Tibial nerve (tissue), 4 donors: ENCODE data around the gene AZIN2.

Source experiments
- CTCF ChIP-seq, 5 experiments: fragments of 200-600 bp in 3 of 5; fragments of 450-650 bp in 2 of 5; sonication (generic) in 3 of 5; IDR thresholded peaks; one replicate each; pipeline ENCODE4 v1.5.1; 2016 to 2019; ENCODE audit warnings: antibody characterized with exemption in 5 of 5, mild to moderate bottlenecking in 3 of 5, moderate library complexity in 2 of 5
- EP300 ChIP-seq, 2 donors: sonication (generic); formaldehyde crosslinking; IDR thresholded peaks; one replicate each; pipeline ENCODE4 v1.6.1; 2017; ENCODE audit warnings: antibody characterized with exemption in 2 of 2, mild to moderate bottlenecking in 1 of 2

- no peak for TF ChIP-seq EP300 (IDR thresholded peaks at IDR 0.05)
- no peak for TF ChIP-seq CTCF (IDR thresholded peaks at IDR 0.05)
Observed at GRCh38 chr1:33149453-33150190, 68.7 kb downstream of the AZIN2 start.
